ENCODE measurements around the gene IQCK.
A peak's percentile ranks its signal among the peaks of the same experiment; 100 is the strongest.

The IQCK gene

DNA sequence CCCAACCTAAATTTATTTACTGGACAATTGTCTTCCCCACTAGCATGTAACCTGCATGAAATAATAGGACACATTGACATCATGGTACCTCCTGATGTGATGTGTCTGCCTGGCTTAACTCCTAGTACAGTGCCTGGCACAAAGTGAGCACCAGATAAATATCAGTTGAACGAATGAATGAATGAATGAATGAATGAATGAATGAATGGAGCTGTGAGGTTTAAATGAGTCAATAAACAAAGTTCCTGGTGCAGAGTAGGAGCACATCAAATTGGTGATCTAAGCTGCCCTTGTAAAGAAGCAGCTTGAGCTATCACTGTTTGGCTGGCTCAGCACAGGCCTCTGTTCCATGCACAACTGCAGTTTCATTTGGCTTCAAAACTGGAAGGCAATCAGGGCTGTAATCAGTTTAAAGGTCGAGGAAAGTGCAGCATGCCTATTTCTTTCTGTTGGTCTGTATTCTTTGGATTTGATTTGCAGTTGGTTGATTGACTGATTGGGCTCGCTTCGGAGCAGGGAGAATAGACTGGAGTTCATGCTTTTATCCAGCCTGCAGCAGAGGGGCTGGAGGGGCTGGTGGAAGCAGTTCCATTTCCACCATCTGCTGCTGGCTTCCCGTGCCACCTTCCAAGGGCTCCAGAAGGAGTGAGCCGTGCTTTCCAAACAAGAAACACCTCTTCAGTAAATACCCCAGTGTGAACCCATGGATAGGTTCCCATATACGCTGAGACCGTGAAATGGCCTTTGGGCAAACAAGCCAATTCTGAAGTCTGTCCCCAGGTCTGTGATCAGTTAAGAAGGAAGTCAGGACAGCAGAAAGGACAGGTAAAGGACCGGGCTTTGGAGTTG lies 112.0 kb downstream of the IQCK start:
- ATAC-seq (ENCODE audit: low read depth) (no peak), DNase-seq (ENCODE audit: low spot score) (no peak)
- no peaks in the 10 kb centered on the region for H3K36me3 ChIP-seq (ENCODE audit: low read depth)
- H3K27ac ChIP-seq (ENCODE audit: poor library complexity, severe bottlenecking), result no peak overlapping the region
- H3K27me3 ChIP-seq (ENCODE audit: insufficient read depth, poor library complexity, severe bottlenecking), result no peaks in the 10 kb centered on the region
- no peaks in the 10 kb centered on the region for H3K4me1 ChIP-seq (ENCODE audit: insufficient read depth, poor library complexity, severe bottlenecking)
- TF ChIP-seq, protein P1, sequence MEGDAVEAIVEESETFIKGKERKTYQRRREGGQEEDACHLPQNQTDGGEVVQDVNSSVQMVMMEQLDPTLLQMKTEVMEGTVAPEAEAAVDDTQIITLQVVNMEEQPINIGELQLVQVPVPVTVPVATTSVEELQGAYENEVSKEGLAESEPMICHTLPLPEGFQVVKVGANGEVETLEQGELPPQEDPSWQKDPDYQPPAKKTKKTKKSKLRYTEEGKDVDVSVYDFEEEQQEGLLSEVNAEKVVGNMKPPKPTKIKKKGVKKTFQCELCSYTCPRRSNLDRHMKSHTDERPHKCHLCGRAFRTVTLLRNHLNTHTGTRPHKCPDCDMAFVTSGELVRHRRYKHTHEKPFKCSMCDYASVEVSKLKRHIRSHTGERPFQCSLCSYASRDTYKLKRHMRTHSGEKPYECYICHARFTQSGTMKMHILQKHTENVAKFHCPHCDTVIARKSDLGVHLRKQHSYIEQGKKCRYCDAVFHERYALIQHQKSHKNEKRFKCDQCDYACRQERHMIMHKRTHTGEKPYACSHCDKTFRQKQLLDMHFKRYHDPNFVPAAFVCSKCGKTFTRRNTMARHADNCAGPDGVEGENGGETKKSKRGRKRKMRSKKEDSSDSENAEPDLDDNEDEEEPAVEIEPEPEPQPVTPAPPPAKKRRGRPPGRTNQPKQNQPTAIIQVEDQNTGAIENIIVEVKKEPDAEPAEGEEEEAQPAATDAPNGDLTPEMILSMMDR (IDR thresholded peaks at IDR 0.05; ENCODE audit: poor library complexity, severe bottlenecking), result no peak
- H3K9me3 ChIP-seq (ENCODE audit: severe bottlenecking), result no peaks in the 10 kb centered on the region
- H3K4me3 ChIP-seq (ENCODE audit: severe bottlenecking), result no peak overlapping the region

DNA sequence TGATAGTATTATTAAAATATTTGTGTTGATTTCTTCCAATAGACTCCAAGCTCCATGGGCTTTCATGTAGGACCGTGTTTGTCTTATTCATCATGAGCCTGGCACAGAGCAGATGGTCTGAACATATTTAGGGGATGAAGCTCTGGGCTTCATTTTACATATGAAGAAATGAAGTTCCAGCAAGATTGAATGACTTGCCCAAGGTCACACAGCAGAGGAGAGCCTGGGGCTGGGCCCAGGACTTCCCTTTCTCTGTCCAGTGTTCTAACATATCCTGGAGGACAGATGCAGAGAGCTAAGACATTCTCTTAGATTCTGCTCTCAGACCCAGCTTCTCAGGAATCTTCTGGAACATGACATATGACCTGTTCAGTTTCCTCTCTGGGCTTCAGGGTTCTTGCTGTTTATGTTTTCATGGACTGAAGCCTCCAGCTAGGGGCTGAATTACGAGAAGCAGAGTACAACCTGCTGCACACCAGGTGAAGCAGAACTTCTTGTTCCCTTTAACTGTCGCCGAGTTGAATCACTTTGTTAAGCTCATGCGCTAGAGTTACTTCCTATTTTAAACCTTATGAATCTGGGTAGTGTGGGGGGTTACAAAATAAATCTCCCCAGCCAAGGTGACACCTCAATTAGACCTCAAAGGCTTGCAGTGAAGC lies 113.0 kb downstream of the IQCK start:
- Histone ChIP-seq H3K27ac (ENCODE audit: poor library complexity, severe bottlenecking) (no peak overlapping the region), H3K4me3 (ENCODE audit: severe bottlenecking) (no peak overlapping the region), H3K4me1 (ENCODE audit: insufficient read depth, poor library complexity, severe bottlenecking) (no peaks in the 10 kb centered on the region), H3K36me3 (ENCODE audit: low read depth) (no peaks in the 10 kb centered on the region), H3K27me3 (ENCODE audit: insufficient read depth, poor library complexity, severe bottlenecking) (no peaks in the 10 kb centered on the region), H3K9me3 (ENCODE audit: severe bottlenecking) (no peaks in the 10 kb centered on the region)
- TF ChIP-seq, protein P1 (IDR thresholded peaks at IDR 0.05; ENCODE audit: poor library complexity, severe bottlenecking), result no peak
- ATAC-seq (ENCODE audit: low read depth), result no peak
- DNase-seq (ENCODE audit: low spot score), result no peak

DNA sequence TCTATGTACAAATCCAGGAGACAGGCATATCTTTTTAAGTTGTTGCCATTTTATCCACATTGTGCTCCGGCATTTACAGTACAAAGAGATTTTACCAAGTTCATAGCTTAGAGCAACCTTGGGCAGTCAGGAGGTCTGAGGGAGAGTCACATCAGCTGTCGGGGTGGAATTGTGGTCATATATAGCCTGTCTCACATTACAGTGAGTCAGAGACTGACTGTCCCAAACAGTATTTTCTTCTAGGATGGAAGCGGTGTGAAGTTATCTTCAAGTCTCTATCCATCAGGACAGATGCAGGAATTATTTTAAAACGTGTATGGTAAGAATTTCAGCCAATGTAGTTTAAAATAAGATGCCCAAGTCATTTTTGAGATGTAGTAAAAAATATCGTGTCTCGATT lies 113.6 kb downstream of the IQCK start:
- no peaks in the 10 kb centered on the region for H3K9me3 ChIP-seq (ENCODE audit: severe bottlenecking)
- H3K27ac ChIP-seq (ENCODE audit: poor library complexity, severe bottlenecking), result no peak overlapping the region
- TF ChIP-seq, protein P1 (IDR thresholded peaks at IDR 0.05; ENCODE audit: poor library complexity, severe bottlenecking), result no peak
- DNase-seq (ENCODE audit: low spot score) (no peak), ATAC-seq (ENCODE audit: low read depth) (peak; percentile 91)
- no peaks in the 10 kb centered on the region for H3K4me1 ChIP-seq (ENCODE audit: insufficient read depth, poor library complexity, severe bottlenecking)
- no peaks in the 10 kb centered on the region for H3K36me3 ChIP-seq (ENCODE audit: low read depth)
- H3K27me3 ChIP-seq (ENCODE audit: insufficient read depth, poor library complexity, severe bottlenecking), result no peaks in the 10 kb centered on the region
- H3K4me3 ChIP-seq (ENCODE audit: severe bottlenecking), result no peak overlapping the region

DNA sequence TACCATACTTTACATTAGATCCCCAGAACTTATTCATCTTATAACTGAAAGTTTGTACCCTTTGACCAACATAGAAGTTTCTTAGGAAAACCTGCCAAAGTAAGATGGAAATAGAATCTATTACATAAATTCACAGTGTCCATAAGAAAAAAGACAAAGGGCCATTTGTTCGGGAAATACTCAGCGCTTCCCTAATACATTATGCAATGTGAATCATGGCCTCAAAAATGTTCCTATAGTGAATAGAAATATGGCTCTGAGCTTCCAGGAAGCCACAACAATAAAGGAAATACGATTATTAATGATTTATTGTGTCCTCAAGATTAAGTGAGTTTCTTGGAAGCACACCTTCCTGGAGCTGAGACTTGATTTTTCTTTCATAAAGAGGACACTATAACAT lies 115.1 kb downstream of the IQCK start:
- TF ChIP-seq, protein P1 (IDR thresholded peaks at IDR 0.05; ENCODE audit: poor library complexity, severe bottlenecking), result no peak
- Histone ChIP-seq H3K4me3 (ENCODE audit: severe bottlenecking) (no peak overlapping the region), H3K27me3 (ENCODE audit: insufficient read depth, poor library complexity, severe bottlenecking) (no peaks in the 10 kb centered on the region), H3K9me3 (ENCODE audit: severe bottlenecking) (no peaks in the 10 kb centered on the region), H3K36me3 (ENCODE audit: low read depth) (no peaks in the 10 kb centered on the region), H3K4me1 (ENCODE audit: insufficient read depth, poor library complexity, severe bottlenecking) (no peaks in the 10 kb centered on the region), H3K27ac (ENCODE audit: poor library complexity, severe bottlenecking) (no peak overlapping the region)
- ATAC-seq (ENCODE audit: low read depth) (no peak), DNase-seq (ENCODE audit: low spot score) (no peak)

DNA sequence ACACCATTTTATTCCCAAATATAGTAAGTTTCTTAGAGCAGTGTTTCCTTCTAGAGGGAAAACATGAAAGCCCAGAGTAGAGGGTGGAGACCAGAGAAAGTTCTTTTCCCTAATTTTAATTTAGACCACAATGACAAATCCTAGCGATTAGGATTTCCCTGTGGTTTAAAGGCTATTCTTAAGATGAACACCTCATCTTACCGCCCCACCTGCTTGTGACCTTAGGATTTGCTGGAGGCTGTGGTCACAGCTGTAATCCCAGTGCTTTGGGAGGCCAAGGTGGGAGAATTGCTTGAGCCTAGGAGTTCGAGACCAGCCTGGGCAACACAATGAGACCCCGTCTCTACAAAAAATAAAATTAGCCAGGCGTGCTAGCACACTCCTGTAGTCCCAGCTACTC lies 115.5 kb downstream of the IQCK start:
- Histone ChIP-seq H3K36me3 (ENCODE audit: low read depth) (no peaks in the 10 kb centered on the region), H3K27me3 (ENCODE audit: insufficient read depth, poor library complexity, severe bottlenecking) (no peaks in the 10 kb centered on the region), H3K4me1 (ENCODE audit: insufficient read depth, poor library complexity, severe bottlenecking) (no peaks in the 10 kb centered on the region), H3K27ac (ENCODE audit: poor library complexity, severe bottlenecking) (no peak overlapping the region), H3K9me3 (ENCODE audit: severe bottlenecking) (no peaks in the 10 kb centered on the region), H3K4me3 (ENCODE audit: severe bottlenecking) (no peak overlapping the region)
- no peak for DNase-seq (ENCODE audit: low spot score)
- TF ChIP-seq, protein P1 (IDR thresholded peaks at IDR 0.05; ENCODE audit: poor library complexity, severe bottlenecking), result no peak
- ATAC-seq (ENCODE audit: low read depth), result no peak

Data from RWPE2 (cell line).